H1 (cell line): ENCODE results near the gene EXOC3L1. TPM values are rescaled to one million over a fixed set of nuclear protein-coding genes. Genes with fewer than 3 reads are reported as not detected.

Experiments used
- CTCF ChIA-PET: fragments of 300-600 bp; sonication (Branson Sonifier 250); formaldehyde crosslinking; loops from one replicate; lab custom pipeline; 2021; ENCODE audit not compliant: partially characterized antibody; lab: Charles Lee
- POLR2A ChIA-PET: fragments of 300-600 bp; sonication (Branson Sonifier 250); formaldehyde crosslinking; loops from one replicate; lab custom pipeline; 2021; ENCODE audit warnings: inconsistent platforms; ENCODE audit not compliant: partially characterized antibody; lab: Charles Lee
- DNase-seq, 2 experiments: peaks; one replicate each; pipeline versions ENCODE4 v3.0.0 to v3.0.0-alpha.2; 2010 to 2022; ENCODE audit warnings: low spot score in 2 of 2, low read depth in 1 of 2, mixed read lengths in 1 of 2
- FAIRE-seq: peaks from 2 replicates; lab custom pipeline; 2011; peaks lifted over from hg19 to GRCh38; lab: Jason Lieb, UNC
- H2AFZ ChIP-seq: 2 replicates; pipeline ENCODE4 v1.8.1; 2012; ENCODE audit warnings: low read length, inconsistent platforms
- H2AK5ac ChIP-seq: 2 replicates; pipeline ENCODE4 v1.6.1; 2013; ENCODE audit warnings: low read depth, low read length
- H2BK120ac ChIP-seq: replicated peaks from 2 replicates; pipeline ENCODE3; 2013; ENCODE audit warnings: low read depth, low read length, inconsistent platforms
- H2BK12ac ChIP-seq: 2 replicates; pipeline ENCODE4 v1.6.1; 2013; ENCODE audit warnings: low read depth, low read length
- H2BK15ac ChIP-seq: 2 replicates; pipeline ENCODE4 v1.6.1; 2013; ENCODE audit warnings: low read length
- H2BK20ac ChIP-seq: 2 replicates; pipeline ENCODE4 v1.6.1; 2013; ENCODE audit warnings: low read length
- H2BK5ac ChIP-seq: 2 replicates; pipeline ENCODE4 v1.6.1; 2013; ENCODE audit warnings: low read depth, low read length
- H3K14ac ChIP-seq: 2 replicates; pipeline ENCODE4 v1.6.1; 2013; ENCODE audit warnings: inconsistent platforms; ENCODE audit not compliant: insufficient read length
- H3K18ac ChIP-seq: 2 replicates; pipeline ENCODE4 v1.6.1; 2013; ENCODE audit warnings: low read length; ENCODE audit errors: extremely low read depth
- H3K23ac ChIP-seq: 2 replicates; pipeline ENCODE4 v1.6.1; 2013; ENCODE audit warnings: inconsistent platforms; ENCODE audit not compliant: insufficient read length
- H3K23me2 ChIP-seq: 2 replicates; pipeline ENCODE4 v1.6.1; 2013; ENCODE audit warnings: low read depth, low read length
- H3K27ac ChIP-seq: 2 replicates; pipeline ENCODE4 v1.6.1; 2011; ENCODE audit warnings: low read depth, low read length, inconsistent platforms
- H3K27me3 ChIP-seq, 4 experiments: replicated peaks in 1 of 4; 1 replicate in 1 of 4; 2 replicates in 3 of 4; pipeline versions ENCODE4 v1.6.1 to v1.8.1; 2011 to 2013; ENCODE audit warnings: low read length in 3 of 4, mild to moderate bottlenecking in 3 of 4, inconsistent platforms in 2 of 4, mixed read lengths in 2 of 4, moderate library complexity in 1 of 4; ENCODE audit not compliant: control insufficient read depth in 3 of 4, insufficient read depth in 3 of 4; ENCODE audit errors: extremely low read depth in 1 of 4
- H3K36me3 ChIP-seq, 4 experiments: 2 replicates each; pipeline versions ENCODE4 v1.6.1 to v1.8.1; 2011 to 2013; ENCODE audit warnings: mild to moderate bottlenecking in 4 of 4, low read length in 3 of 4, moderate library complexity in 2 of 4, control low read depth in 1 of 4, inconsistent platforms in 1 of 4; ENCODE audit not compliant: insufficient read depth in 4 of 4, control insufficient read depth in 2 of 4
- H3K4ac ChIP-seq: replicated peaks from 2 replicates; pipeline ENCODE3; 2013; ENCODE audit warnings: low read length, low read depth, mixed read lengths, inconsistent platforms; ENCODE audit not compliant: insufficient read length
- H3K4me1 ChIP-seq, 4 experiments: replicated peaks in 1 of 4; 1 replicate in 1 of 4; 2 replicates in 3 of 4; pipeline versions ENCODE4 v1.6.1 to v1.8.1; 2011 to 2013; ENCODE audit warnings: low read length in 3 of 4, inconsistent platforms in 2 of 4, mixed read lengths in 1 of 4; ENCODE audit not compliant: insufficient read depth in 4 of 4, control insufficient read depth in 3 of 4
- H3K4me2 ChIP-seq, 2 experiments: 2 replicates each; pipeline versions ENCODE4 v1.6.1 to v1.8.1; 2011 to 2013; ENCODE audit warnings: low read depth in 2 of 2, low read length in 2 of 2, control low read depth in 1 of 2, inconsistent platforms in 1 of 2, mild to moderate bottlenecking in 1 of 2; ENCODE audit not compliant: insufficient read depth in 1 of 2
- H3K4me3 ChIP-seq, 4 experiments: fragments of 200-600, 300-600 bp in 1 of 4; sonication (generic), shearing (Covaris generic), sonication (Bioruptor Twin) in 1 of 4; 2 replicates each; pipeline versions ENCODE4 v1.5.1 to v1.8.1; 2011 to 2016; ENCODE audit warnings: low read length in 4 of 4, low read depth in 3 of 4, control low read depth in 2 of 4, inconsistent platforms in 2 of 4, mild to moderate bottlenecking in 2 of 4, mixed read lengths in 1 of 4, moderate library complexity in 1 of 4; ENCODE audit not compliant: insufficient read depth in 2 of 4; ENCODE audit errors: extremely low read depth in 1 of 4
- H3K56ac ChIP-seq: replicated peaks from 2 replicates; pipeline ENCODE3; 2013; ENCODE audit warnings: low read depth, mild to moderate bottlenecking, mixed read lengths, low read length, inconsistent platforms; ENCODE audit not compliant: insufficient read length
- H3K79me1 ChIP-seq: 2 replicates; pipeline ENCODE4 v1.6.1; 2013; ENCODE audit warnings: low read depth, low read length, control low read depth
- H3K79me2 ChIP-seq, 2 experiments: 2 replicates each; pipeline versions ENCODE4 v1.6.1 to v1.8.1; 2012 to 2013; ENCODE audit warnings: low read length in 2 of 2, mild to moderate bottlenecking in 2 of 2, inconsistent platforms in 1 of 2; ENCODE audit not compliant: insufficient read depth in 2 of 2, control insufficient read depth in 1 of 2
- H3K9ac ChIP-seq, 4 experiments: replicated peaks in 1 of 4; 1 replicate in 1 of 4; 2 replicates in 3 of 4; pipeline versions ENCODE4 v1.6.1 to v1.8.1; 2011 to 2013; ENCODE audit warnings: low read depth in 3 of 4, low read length in 3 of 4, control low read depth in 2 of 4, mild to moderate bottlenecking in 2 of 4, moderate library complexity in 2 of 4, inconsistent platforms in 1 of 4; ENCODE audit errors: extremely low read depth in 1 of 4
- H3K9me3 ChIP-seq, 2 experiments: 2 replicates each; pipeline versions ENCODE4 v1.6.1 to v1.8.1; 2012 to 2013; ENCODE audit warnings: mild to moderate bottlenecking in 2 of 2, moderate library complexity in 2 of 2, control low read depth in 1 of 2, inconsistent platforms in 1 of 2, low read depth in 1 of 2, low read length in 1 of 2, mixed read lengths in 1 of 2; ENCODE audit not compliant: insufficient read depth in 2 of 2
- H4K20me1 ChIP-seq, 2 experiments: replicated peaks in 1 of 2; 2 replicates each; pipeline versions ENCODE3 to v1.8.1; 2011 to 2013; ENCODE audit warnings: inconsistent platforms in 2 of 2, low read length in 2 of 2, mild to moderate bottlenecking in 1 of 2; ENCODE audit not compliant: insufficient read depth in 2 of 2, control insufficient read depth in 1 of 2
- H4K5ac ChIP-seq: 2 replicates; pipeline ENCODE4 v1.6.1; 2013; ENCODE audit warnings: low read length, low read depth, mixed read lengths, inconsistent platforms; ENCODE audit not compliant: insufficient read length
- H4K8ac ChIP-seq: 2 replicates; pipeline ENCODE4 v1.8.0; 2013; ENCODE audit warnings: mild to moderate bottlenecking, moderate library complexity, low read length, inconsistent platforms; ENCODE audit not compliant: insufficient read depth; ENCODE audit errors: extremely low read depth
- H4K91ac ChIP-seq: replicated peaks from 2 replicates; pipeline ENCODE3; 2013; ENCODE audit warnings: low read length, mixed read lengths, inconsistent platforms; ENCODE audit not compliant: insufficient read length
- BCL11A ChIP-seq, 2 experiments: IDR thresholded peaks; one replicate each; pipeline ENCODE4 v1.6.1; 2011; ENCODE audit warnings: low read depth in 2 of 2, low read length in 2 of 2, mild to moderate bottlenecking in 2 of 2
- EZH2 ChIP-seq: fragments of 200-600 bp; sonication (generic); IDR thresholded peaks from 2 replicates; pipeline ENCODE4 v1.7.1; 2012; ENCODE audit warnings: low read depth, mild to moderate bottlenecking, moderate library complexity, low read length, inconsistent platforms; ENCODE audit not compliant: severe bottlenecking
- RBBP5 ChIP-seq: IDR thresholded peaks from 2 replicates; pipeline ENCODE4 v1.7.1; 2012; ENCODE audit warnings: low read depth, mild to moderate bottlenecking, inconsistent platforms, low read length, moderate library complexity, borderline replicate concordance
- WGBS, 2 experiments: shearing (Covaris generic) in 1 of 2; methylation state at CpG; one replicate each; pipeline versions ENCODE4 v1.1.6 to v1.1.7; 2013 to 2015; ENCODE audit warnings: low lambda C conversion rate in 2 of 2, mixed read lengths in 2 of 2, inconsistent platforms in 1 of 2, low coverage in 1 of 2, missing lambda C conversion rate in 1 of 2; ENCODE audit not compliant: insufficient replicate concordance in 2 of 2, insufficient coverage in 1 of 2, insufficient read length in 1 of 2; ENCODE audit errors: extremely low coverage in 1 of 2, missing lambda C conversion rate in 1 of 2; 5-methylcytosine and 5-hydroxymethylcytosine counted together
- polyA plus RNA-seq, 7 experiments: library from polyadenylated mRNA; depleted of rRNA in 3 of 7; stranded (reverse) in 5 of 7; unstranded in 2 of 7; fragments of >200 nt in 5 of 7; fragments of 200-250 nt in 2 of 7; gene quantifications; 1 replicate in 5 of 7; 2 replicates in 1 of 7; 4 replicates in 1 of 7; pipeline versions ENCODE4 v1.2.1 to v1.2.3, GENCODE V29; 2011 to 2013; ENCODE audit warnings: missing spikeins in 2 of 7, mixed read lengths in 2 of 7
- total RNA-seq: library from RNA; stranded (reverse); fragmentation: NEBNext Ultra II Directional; extraction: Animal tissue kit (Norgen Biotek cat#: 25700); gene quantifications from 2 replicates; pipeline ENCODE4 v1.2.1, GENCODE V29; 2021

EXOC3L1 gene
- total and polyA plus RNA-seq, 2 of the 8 experiments (the other 6 are each of a cell fraction or from before 2014, with no cell fraction given), result 1.3 TPM

DNA sequence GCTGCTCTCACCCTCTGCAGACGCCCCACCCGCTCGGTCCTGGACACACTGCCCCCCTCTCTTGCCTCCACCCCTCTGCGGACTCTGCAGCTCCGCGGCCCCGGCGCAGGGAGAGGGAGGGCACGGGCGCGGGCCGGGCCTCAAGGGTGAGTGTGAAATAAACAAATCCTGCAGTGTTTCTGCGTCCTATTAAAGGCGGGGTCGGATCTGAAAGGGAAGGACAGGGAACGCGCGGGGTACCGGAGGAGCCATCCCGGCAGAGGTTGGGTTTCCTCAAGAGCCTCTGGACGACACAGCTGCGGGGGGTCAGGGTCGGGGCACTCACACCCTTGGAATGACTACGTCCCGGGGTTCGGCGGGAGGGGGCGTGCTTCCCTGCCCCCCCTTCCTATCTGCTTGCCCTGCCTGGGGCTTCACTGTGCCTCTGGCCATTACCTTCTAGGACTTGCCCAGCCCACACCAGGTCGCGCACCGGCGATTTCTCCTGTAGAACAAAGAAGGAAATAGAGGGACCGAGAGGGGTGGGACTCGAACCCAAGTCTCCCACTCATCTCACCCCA is 25.9 kb downstream of the EXOC3L1 start:
- H3K56ac ChIP-seq, result no peak overlapping the region
- no peak overlapping the region for H4K5ac ChIP-seq
- peaks cover 0 to 37% (median 31%) of the 10 kb centered on the region in 4 experiments; a peak in 6 of 7 replicates for H3K4me1 ChIP-seq
- TF ChIP-seq RBBP5, result no peak
- TF ChIP-seq EZH2, result peak; percentile 48
- no peak for TF ChIP-seq BCL11A (IDR thresholded peaks at IDR 0.05; ENCODE audit: low read depth in 2 of 2, low read length in 2 of 2)
- H4K91ac ChIP-seq, result no peak overlapping the region
- H3K27ac ChIP-seq, result no peak overlapping the region
- no peak overlapping the region for H2AK5ac ChIP-seq
- H2AFZ ChIP-seq, result no peak overlapping the region
- H3K79me2 ChIP-seq, result no peaks in the 10 kb centered on the region
- H3K9ac ChIP-seq, result no peak overlapping the region
- H3K79me1 ChIP-seq, result no peaks in the 10 kb centered on the region
- ChIA-PET CTCF (interaction anchor here (0.7 to 19.3 kb wide), 11 partner anchors 5 to 236 kb away, joined by 3 to 291 read pairs (median 10); partner anchors contain the start of genes B3GNT9, ELMO3, FBXL8 and HSF4), POLR2A (interaction anchor here (1.6 to 7.9 kb wide), 5 partner anchors 9 to 20 kb away, joined by 5 to 59 read pairs (median 12); partner anchors contain the start of genes B3GNT9 and MATCAP1)
- peak overlapping the region in 3 of 4 experiments; percentile 10 to 56 (median 17); a peak in 4 of 8 replicates for H3K4me3 ChIP-seq
- H2BK5ac ChIP-seq, result no peak overlapping the region
- WGBS, 2 experiments, result 1% methylated on average over 22 of the region's 34 CpGs; no CpG with 5 or more reads in 1 of the 2 experiments
- H4K20me1 ChIP-seq, result peaks cover 2 to 25% of the 10 kb centered on the region in 2 experiments
- no peak overlapping the region for H3K23ac ChIP-seq
- H2BK15ac ChIP-seq, result no peak overlapping the region
- FAIRE-seq, result no peak
- no peak overlapping the region; the same call in 1 of the 2 replicates for H3K18ac ChIP-seq
- H3K4me2 ChIP-seq, result peak overlapping the region; percentile 71 to 98
- H2BK20ac ChIP-seq, result no peak overlapping the region
- no peak overlapping the region for H3K14ac ChIP-seq
- no peaks in the 10 kb centered on the region for H3K9me3 ChIP-seq
- H3K23me2 ChIP-seq, result peaks cover 15% of the 10 kb centered on the region
- H4K8ac ChIP-seq, result no peak overlapping the region; the same call in 1 of the 2 replicates
- peaks cover 0 to 14% (median 0%) of the 10 kb centered on the region in 4 experiments; a peak in 1 of 8 replicates for H3K36me3 ChIP-seq
- peaks cover 94 to 100% (median 99%) of the 10 kb centered on the region in 4 experiments for H3K27me3 ChIP-seq
- H3K4ac ChIP-seq, result no peak overlapping the region
- DNase-seq, result peak in 1 of 2 experiments; percentile 72
- H2BK120ac ChIP-seq, result no peak overlapping the region
- no peak overlapping the region for H2BK12ac ChIP-seq
